Stimulated activated CD4-positive, alpha-beta T cell treated with anti-CD3 and anti-CD28 coated beads, Interleukin-2, amount 100 ng/mL, for 24 hours (primary cell): ENCODE measurements around the gene CYP11A1.
A peak's percentile ranks its signal among the peaks of the same experiment; 100 is the strongest.
"Not testable (repeated sequence)": the region's sequence is repeated elsewhere in the genome, so short reads cannot be mapped to it uniquely, and the experiment has no call there.

Source experiments
- DNase-seq, 2 donors: peaks; one replicate each; pipeline ENCODE4 v3.0.0-alpha.2; 2020

Gene CYP11A1

DNA sequence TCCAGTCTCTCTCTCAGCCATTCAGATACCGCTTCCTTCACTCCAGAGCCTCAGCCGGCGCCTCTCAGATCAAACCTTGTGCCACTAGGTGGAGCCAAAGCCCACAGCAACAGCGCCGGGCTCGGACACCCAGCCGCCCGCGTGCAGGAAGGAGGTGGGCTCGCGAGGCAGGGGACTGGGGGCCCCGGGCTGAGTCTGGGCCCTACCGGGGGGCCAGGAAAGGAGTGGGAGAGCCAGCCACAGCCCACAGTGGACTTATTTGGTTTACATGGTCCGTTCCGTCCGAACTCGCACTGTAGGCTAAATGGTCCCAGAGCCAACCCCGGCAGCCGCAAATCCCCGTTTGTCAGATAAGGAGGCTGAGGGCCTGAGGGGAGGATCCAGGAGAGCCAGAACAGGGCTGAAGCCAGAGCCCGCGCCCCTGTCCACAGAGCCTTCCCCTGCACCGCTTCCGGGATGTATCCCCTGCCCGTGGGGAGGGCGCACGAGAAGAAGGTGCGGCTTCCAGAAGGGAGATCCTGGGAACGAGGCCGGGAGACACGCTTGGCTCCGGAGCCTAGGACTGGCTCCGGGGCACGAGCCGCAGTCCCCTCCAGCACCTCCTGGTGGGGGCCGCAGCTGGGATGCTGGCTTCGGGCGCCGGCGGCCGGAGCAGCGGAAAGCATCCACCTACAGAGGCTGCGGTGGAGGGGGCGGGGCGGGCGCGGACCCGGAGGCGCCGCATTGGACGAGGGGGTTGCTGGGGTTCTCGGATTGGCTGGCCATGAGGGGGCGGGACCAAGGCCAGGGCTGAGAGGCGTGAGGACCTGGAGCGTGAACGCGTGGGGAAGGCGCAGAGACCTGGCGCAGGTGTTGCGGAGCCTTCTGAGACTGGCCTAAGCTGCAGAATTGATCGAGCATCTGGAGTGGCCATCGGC, 6.5 kb upstream of the CYP11A1 start:
- DNase-seq = peak; percentile 96 to 97

DNA sequence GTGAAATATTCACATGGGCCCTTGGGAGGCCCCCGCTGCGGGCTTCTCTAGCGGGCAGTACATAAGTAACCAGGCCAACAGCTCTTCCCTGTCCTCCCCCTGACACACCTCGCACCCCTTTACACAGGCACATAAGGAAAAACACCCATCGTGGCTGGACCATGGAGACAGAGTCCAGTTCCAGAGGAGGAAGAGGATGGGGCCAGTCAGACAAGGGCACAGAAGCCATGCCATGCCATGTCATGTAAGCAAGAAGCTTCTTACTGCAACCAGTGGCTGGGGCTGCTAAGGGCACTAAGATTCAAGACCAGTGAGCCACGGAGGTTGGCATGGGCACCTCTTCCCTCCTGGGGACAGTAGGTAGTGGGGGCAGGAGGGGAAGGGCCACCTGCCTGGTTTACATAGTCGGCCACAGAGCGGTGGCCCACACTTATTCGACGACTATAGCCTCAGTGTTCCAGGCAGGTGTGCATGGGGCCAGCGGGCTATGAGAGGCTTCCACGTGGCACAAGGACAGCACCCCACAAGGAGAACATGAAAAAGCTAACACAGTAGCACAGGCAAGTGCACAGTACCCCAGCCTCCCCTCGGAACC, 5.7 kb upstream of the CYP11A1 start:
- DNase-seq = no peak

DNA sequence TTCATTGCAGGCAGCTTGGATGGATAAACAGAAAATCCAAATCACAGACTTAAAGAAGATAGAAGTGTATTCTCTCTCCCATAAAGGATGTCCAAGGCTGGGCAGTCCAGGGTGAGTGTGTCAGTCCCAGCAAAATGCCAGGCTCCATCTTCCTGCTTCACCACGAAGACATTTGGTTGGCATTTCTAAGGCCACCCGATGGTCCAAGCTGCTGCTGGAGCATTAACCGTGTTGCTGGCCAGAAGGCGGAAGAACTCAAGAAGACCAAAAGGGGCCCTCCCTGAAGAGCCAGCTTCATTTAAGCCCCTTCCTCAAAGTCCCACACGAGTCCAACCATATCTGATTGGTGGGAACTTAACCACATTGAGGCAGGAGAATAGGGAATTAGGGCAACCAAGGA, 3.0 kb upstream of the CYP11A1 start:
- DNase-seq = no peak

DNA sequence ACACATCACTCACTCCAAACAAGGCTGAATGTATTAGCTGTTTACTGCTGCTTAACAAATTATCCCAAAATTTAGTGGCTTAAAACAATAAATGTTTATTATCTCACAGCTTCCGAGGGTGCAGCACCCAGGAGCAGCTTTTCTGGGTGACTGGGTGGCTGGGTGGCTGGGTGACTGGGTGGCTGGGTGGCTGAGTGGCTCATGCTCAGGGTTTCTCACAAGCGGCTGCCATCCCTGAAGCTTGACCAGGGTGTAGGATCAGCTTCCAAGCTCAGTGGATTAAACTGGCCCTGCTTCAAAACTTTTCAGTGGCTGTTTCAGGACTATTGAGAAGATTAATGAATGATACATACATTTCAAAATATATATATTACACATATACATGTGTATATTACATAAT, 2.3 kb upstream of the CYP11A1 start:
- no peak for DNase-seq

DNA sequence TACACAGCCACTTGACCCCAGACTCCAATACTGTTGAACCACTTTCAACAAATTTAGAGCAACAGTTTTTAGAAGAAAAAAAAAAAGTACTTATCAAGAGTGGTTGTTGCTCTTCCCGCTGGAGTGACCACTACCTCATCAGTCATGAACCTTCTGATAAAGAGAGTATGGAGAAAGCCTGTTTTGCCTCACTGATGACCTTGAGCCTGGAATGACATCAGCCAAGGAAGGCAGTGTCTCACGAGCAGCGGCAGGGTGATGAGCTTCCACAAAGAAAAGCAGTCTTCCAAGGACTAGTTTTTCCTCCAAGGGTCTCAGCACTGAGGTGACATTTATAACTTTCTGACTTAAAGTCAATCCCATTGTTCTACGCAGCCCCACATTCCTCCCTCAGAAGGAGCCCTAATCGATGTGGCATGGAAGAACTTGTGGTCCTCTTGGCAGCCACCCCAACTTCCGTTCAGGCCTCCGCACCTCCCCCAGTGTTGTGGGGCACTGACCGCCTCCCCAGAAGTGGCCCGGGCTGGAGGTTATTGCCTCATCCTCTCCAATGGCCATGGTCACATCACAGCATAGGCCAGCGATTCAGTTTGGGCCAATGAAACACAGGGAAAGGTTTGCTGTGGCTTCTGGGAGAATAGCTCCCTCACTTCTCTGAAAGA, 1.8 kb upstream of the CYP11A1 start:
- DNase-seq = no peak

DNA sequence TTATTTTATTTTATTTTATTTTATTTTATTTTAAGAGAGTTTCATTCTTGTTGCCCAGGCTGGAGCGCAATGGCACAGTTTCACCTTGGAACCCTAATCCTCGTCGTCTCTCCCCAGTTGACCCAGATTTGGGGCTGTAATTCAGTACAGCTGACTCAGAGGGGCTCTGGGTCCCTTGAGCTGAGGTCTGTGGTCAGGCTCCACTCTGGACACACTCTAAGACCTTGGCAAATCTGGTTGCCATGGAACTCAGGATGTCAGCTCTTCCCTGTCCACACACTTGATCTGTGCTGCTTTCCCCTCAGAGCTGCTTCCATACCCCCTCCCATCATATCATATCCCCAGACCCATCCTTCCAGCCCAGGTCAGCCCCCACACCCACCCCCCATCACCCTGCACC, 675 bp upstream of the CYP11A1 start:
- DNase-seq = no peak

DNA sequence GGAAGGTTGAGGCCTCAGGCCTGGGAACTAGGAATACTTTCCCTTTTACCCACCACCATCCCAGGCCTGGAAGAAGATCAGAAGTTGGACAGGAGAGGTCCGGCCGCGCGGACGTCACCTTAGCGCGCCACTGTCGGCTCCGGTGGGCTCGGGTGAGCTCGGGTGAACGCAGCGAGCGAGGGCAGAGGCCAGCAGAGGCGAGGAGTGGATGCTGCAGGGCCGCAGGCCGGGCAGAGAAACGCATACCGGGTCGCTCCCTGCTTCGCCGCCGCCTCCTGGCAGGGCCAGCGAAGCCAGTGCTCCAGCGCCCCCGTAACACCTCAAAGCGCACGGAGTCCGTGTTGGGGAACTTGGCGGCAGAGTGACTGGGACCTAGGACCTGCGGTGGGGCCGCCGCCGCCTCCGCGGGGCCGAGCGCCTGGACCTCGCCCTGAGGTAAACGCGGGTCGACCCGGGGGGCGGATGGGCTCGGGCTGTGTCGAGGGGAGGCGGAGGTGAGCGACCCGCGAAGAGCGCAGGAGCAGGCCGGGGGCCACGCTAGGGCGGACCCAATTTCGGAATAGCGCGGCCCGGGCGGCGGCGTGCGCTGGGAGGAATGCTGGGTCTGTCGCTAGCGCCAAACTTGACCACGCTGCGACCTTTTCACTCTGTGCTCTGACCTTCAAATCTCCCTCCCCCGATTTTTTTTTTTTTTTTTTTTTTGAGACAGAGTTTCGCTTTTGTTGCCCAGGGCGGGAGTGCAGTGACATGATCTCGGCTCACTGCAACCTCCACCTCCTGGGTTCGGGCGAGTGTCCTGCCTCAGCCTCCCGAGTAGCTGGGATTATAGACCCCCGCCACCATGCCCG, 1.6 kb downstream of the CYP11A1 start:
- peak in 1 of 2 donors; percentile 32 for DNase-seq

DNA sequence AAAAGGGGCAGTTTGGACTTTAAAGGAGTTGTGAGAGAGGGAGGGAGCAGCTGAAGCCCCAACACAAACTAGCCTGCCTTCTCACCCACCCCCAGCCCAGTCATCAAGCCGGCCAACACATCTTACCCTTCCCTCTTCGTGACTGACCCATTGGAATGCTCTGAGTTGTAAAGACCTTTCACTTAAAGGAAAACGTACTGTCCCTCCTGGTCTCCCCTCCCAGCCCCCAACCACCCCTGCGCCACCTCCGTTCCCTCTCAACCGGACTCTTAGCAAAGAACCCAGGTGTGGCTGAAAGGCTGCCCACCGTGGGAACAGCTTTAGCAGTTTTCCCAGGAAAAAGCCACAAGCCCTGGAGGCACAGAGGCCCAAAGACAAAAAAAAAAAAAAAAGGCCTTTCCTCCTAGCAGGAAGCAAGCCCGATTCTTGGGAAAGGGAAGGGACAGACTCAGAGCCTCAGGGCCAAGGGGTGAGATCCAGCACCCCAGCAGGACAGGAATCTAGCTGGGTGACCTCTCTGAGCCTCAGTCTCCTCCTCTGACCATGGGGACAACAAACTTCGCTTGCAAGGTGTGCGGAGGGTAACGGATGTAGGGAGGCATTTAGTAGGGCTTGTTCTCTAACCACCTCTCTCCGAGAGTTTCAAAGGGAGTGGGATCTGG, 2.4 kb downstream of the CYP11A1 start:
- no peak for DNase-seq

DNA sequence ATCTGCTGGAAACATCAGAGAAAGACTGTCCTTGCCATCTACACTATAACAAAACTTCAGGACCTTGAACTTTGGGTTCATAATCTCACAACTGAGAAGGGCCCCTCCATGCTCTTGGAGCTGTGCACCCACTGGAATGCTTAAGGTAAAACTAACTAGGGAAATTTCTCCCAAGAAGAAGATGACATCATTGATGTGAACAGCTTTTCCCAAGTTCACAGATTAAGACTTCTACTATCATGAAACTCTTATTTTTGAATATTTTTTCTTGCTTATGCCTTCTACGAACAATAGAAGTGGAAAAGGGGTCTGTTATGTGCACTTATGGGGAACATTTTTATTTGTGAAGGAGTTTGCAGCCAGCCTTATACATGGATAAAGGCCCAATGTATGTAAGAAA, 5.0 kb downstream of the CYP11A1 start:
- DNase-seq = no peak

DNA sequence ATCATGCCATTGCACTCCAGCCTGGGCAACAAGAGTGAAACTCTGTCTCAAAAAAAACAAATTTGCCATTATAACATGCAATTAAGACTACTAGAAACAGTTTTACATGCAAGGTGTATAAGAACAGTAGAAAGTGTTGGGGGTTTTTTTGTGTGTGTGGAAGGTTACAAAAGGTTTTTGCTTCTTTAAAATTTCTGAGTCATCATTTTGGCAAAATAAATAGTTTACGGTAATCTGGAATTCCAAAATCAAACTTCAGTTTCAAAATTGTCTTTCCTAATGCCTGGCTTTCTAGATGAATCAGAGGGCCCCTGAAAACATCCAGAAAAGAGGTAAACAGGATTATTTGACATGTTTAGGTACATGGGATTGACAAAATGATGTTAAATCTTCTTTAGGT, 6.6 kb downstream of the CYP11A1 start:
- DNase-seq = not testable (repeated sequence)

DNA sequence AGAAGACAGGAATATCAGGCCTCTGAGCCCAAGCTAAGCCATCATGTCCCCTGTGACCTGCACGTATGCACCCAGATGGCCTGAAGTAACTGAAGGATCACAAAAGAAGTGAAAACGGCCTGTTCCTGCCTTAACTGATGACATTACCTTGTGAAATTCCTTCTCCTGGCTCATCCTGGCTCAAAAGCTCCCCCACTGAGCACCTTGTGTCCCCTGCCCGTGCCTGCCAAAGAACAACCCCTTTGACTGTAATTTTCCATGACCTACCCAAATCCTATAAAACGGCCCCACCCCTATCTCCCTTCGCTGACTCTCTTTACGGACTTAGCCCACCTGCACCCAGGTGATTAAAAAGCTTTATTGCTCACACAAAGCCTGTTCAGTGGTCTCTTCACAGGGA, 8.1 kb downstream of the CYP11A1 start:
- not testable (repeated sequence) for DNase-seq

DNA sequence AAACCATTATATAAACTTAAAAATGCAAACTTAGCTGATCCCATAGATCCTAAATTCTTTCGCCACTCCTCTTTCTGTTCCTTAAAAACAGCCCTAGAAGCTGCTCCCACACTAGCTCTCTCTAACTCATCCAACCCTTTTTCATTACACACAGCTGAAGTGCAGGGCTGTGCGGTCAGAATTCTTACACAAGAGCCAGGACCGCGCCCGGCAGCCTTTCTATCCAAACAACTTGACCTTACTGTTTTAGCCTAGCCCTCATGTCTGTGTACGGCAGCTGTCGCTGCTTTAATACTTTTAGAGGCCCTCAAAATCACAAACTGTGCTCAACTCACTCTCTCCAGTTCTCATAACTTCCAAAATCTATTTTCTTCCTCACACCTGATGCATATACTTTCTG, 9.9 kb downstream of the CYP11A1 start:
- not testable (repeated sequence) for DNase-seq

DNA sequence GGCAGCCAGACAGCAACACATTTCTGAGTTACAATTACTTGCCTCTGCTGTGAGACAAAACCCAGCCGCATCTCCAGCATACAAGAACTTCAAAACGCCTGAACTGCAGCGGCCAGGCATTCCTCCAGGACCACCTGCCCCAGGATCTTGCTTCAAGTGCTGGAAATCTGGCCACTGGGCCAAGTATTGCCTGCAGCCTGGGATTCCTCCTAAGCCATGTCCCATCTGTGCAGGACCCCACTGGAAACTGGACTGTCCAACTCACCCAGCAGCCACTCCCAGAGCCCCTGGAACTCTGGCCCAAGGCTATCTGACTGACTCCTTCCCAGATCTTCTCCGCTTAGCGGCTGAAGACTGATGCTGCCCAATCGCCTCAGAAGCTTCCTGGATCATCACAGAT, 11.4 kb downstream of the CYP11A1 start:
- DNase-seq = not testable (repeated sequence)

DNA sequence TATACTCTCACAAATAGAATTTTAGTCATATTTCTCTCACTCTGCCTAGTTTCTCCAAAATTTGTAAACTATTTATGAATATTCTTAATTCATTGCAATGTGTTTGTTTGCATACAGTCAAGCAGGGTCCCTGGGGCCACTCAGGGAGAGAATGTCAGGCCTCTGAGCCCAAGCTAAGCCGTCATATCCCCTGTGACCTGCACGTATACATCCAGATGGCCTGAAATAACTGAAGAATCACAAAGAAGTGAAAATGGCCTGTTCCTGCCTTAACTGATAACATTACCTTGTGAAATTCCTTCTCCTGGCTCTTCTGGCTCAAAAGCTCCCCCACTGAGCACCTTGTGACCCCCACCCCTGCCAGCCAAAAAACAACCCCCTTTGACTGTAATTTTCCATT, 13.5 kb downstream of the CYP11A1 start:
- DNase-seq = not testable (repeated sequence)

DNA sequence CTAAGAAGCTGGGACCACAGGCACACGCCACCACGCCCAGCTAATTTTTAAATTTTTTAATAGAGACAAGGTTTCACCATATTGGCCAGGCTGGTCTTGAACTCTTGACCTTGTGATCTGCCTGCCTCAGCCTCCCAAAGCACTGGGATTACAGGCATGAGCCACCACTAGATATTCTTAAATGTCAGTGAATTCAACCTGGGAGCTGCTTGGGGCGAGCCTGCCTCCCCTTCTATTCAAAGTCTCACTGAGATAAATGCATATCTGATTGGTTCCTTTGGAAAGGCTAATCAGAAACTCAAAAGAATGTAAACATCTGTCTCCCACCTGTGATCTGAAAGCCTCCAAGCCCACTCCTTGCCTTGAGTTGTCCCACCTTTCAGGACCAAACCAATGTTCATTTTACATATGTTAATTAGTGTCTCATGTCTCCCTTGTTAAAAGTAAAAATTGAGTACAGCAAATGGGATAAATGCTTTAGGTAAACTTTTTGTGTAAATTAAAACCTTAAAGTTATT, 15.0 kb downstream of the CYP11A1 start:
- no peak for DNase-seq

DNA sequence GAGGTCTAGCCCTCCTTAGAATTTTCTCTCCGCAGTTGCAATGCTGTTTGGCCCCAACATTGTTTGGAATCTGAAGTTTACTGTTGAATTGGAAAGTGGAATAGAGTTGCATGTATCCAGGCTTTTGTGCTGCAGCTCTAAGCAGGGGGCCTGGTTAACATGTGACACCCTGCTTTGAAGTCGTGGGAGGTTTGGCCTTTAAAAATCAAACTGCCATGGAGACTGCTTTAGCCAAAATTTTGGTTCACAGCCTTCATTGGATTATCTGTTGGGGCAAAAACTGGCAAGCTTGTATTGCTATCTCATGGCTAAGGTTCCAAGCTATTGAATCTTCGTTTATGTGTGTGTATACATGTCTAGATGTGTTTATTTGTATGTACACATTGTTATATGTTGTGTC, 15.8 kb downstream of the CYP11A1 start:
- DNase-seq = no peak

DNA sequence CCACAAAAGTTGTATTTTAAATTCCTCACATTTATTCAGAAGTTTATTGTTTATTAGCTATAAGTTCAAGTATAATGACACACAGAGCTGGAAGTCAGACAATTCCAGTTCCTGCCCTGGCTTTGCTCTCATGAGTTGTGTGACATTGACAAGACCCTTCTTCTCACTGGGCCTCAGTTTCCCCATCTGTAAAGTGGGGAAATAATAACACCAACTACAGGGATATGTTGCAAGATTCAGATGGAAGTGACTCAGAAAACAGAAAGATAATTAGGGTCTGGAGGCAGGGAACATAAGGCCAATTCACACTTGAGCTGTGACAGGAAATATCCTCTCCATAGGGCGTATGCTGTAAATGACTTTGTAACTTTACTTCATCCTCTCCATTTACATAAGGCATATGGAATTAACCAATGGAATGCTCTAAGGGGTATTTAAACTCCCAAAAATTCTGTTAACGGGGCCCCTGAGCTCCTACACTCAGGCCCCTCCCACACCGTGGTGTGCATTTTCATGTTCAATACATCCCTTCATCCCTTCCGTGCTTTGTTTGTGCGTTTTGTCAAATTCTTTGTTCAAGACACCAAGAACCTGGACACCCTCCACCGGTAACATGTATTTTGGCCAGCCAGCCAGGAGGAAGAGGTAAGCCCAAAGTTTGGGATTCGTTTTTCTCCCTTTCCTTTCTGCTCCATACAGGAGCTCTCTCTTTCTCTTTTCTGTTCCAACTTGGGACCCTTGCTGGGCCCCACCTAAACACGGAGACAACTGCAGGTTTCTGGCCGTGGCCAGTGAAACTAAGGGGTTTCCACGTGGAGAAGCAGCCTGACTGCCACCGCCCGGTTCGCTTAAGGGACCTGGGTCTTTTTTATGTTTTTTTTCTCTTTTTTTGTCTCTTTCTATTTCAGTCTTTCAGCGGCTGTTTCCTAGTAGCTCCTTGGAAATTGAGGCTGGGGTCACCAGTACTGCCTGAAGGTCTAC, 16.9 kb downstream of the CYP11A1 start:
- DNase-seq = no peak

DNA sequence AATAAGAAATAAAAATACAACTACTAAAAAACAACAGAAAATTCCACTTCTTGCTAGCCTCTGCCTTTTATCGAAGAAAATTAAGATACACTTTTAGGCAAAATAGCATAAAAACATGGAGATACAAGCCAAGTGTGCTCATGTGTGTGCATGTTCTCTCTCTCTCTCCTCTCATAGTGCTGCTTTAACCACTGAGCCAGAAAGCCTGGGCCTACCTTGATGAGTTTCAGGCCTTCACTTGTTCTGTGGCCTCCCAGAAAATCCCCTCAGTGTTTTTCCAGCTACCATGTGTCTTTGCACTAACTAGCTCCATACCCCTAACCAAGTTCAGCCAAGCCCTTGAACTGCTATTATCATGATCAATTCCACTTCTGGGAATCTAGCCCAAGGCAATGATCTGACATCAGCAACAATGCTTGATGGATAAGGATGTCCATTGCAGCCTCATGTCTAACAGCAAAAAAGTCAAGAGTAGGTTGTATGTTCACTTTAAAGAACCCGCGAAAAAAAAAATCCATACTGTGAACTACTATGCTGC, 18.1 kb downstream of the CYP11A1 start:
- DNase-seq = no peak

DNA sequence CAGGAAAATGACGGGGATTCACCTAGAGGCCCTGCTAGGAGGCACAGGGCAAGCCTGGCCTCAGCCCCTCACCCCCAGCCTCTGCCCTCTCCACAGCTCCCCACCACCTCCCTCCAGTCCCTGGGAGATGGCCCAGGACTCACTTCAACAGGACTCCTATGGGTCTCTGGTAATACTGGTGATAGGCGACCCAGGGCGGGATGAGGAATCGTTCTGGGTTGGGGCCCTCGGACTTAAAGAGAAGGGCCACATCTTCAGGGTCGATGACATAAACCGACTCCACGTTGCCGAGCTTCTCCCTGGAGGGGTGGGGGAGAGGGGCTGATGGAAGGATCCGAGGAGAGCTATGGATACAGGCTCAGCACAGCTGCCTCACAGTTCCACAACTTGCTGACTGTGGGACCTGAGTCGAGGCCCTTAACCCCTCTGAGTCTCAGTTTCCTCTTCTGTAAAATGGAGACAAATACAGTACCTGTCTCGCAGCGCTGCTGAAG, 19.6 kb downstream of the CYP11A1 start:
- no peak for DNase-seq

DNA sequence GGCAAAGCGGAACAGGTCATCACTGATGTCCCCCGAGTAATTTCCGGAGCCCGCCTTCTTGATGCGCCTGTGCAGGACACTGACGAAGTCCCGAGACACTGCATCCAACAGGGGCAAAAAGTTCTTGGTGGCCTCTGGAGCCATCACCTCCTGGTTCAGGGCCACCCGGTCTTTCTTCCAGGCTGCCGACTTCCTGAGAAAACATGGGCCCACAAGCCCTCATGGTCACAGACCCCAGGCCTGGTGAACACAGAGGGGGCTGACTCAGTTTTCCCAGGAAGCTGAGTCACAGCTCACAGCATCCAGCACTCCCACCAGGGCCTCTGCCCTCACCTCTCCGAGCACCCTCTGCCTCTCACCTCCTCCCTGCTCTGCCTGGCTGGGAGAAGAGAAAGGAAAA, 22.4 kb downstream of the CYP11A1 start:
- peak in 1 of 2 donors; percentile 10 for DNase-seq

DNA sequence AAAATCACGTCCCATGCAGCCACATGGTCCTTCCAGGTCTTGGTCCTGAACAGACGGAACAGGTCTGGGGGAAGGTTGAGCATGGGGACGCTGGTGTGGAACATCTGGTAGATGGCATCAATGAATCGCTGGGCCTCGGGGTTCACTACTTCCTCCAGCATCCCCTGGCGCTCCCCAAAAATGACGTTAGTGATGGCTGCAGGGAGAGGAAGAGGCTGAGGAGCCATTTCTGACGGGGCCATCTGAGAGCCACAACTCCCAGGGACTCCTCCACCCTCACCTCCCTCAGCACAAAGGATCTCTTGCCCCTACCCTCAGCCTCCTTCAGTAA, 23.7 kb downstream of the CYP11A1 start:
- no peak for DNase-seq
